Testis (tissue), 3 donors: ENCODE results near the gene BAMBI. TPM values are rescaled to one million over a fixed set of nuclear protein-coding genes. Genes with fewer than 3 reads are reported as not detected.
"Not testable (repeated sequence)": the region's sequence is repeated elsewhere in the genome, so short reads cannot be mapped to it uniquely, and the experiment has no call there.

Experiments used
- DNase-seq: peaks from one replicate; pipeline ENCODE4 v3.0.0-alpha.2; 2019
- H3K27ac ChIP-seq, 2 donors: fragments of 200-600 bp; sonication (generic); one replicate each; pipeline ENCODE4 v1.5.1; 2019
- H3K27me3 ChIP-seq: fragments of 200-600 bp; sonication (generic); one replicate; pipeline ENCODE4 v1.5.1; 2019
- H3K36me3 ChIP-seq: fragments of 200-600 bp; sonication (generic); one replicate; pipeline ENCODE4 v1.5.1; 2017; ENCODE audit warnings: low read depth; ENCODE audit errors: missing control alignments
- H3K4me1 ChIP-seq: fragments of 200-600 bp; sonication (generic); one replicate; pipeline ENCODE4 v1.5.1; 2019
- H3K4me3 ChIP-seq, 2 donors: fragments of 200-600 bp; sonication (generic); one replicate each; pipeline ENCODE4 v1.5.1; 2017 to 2019
- H3K9me3 ChIP-seq: fragments of 200-600 bp; sonication (generic); one replicate; pipeline ENCODE4 v1.5.1; 2017
- POLR2A ChIP-seq: fragments of 450-650 bp; IDR thresholded peaks from one replicate; pipeline ENCODE4 v1.6.1; 2017; ENCODE audit warnings: antibody characterized with exemption, mild to moderate bottlenecking, moderate library complexity
- WGBS, 2 donors: methylation state at CpG; one replicate each; pipeline ENCODE4 v1.1.5; 2018; 5-methylcytosine and 5-hydroxymethylcytosine counted together
- intact Hi-C: fragments of 100-400 bp; cut with DNase I; formaldehyde crosslinking; loops from one replicate; pipeline ENCODE4 v1.15.1; 2023; ENCODE audit warnings: low total_unique reads
- polyA plus RNA-seq: library from polyadenylated mRNA; stranded (reverse); fragments of 350-450 nt; fragmentation: Illumina TruSeq; extraction: RNeasy Lipid Tissue Mini Kit (QIAGEN cat#74804); gene quantifications from one replicate; pipeline ENCODE4 v1.2.3, GENCODE V29; 2014; ENCODE audit warnings: low read depth, low replicate concordance; ENCODE audit not compliant: insufficient read depth
- total RNA-seq, 2 donors: library from RNA; depleted of rRNA; stranded (reverse); fragments of >200 nt; gene quantifications; one replicate each; pipeline ENCODE4 v1.2.3, GENCODE V29; 2016
- TF ChIP-seq, protein P1 (sequence below), 3 experiments: fragments of 450-650 bp in 2 of 3; fragments of 200-600 bp in 1 of 3; sonication (generic) in 1 of 3; IDR thresholded peaks; one replicate each; pipeline ENCODE4 v1.5.1; 2016 to 2019; ENCODE audit warnings: antibody characterized with exemption in 3 of 3, mild to moderate bottlenecking in 2 of 3, moderate library complexity in 1 of 3

BAMBI gene
- total and polyA plus RNA-seq, 3 donors from 2014 or later, result 24.4 to 59.6 (median 49.7) TPM

DNA sequence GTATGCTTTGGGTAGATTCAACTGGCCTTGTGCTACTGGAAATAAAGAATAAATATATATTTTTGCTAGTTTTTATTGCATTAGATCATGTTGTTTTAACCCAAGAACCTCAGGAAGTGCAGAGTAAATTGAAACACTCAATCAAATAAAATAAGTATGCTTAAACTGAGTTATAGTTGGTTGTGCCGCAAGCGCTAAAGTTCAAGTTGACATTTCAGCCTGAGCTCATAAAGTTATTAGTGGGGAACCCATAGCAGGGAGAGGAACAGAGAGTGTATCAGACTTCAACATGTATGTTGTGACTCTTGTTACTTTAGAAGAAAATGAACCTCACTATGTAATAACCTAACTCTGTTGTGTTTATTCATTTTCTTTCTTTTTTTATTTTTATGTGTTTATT is 25.2 kb upstream of the BAMBI start:
- H3K4me3 ChIP-seq, result no peak overlapping the region
- intact Hi-C loops, result no loop called here
- no peak for DNase-seq

DNA sequence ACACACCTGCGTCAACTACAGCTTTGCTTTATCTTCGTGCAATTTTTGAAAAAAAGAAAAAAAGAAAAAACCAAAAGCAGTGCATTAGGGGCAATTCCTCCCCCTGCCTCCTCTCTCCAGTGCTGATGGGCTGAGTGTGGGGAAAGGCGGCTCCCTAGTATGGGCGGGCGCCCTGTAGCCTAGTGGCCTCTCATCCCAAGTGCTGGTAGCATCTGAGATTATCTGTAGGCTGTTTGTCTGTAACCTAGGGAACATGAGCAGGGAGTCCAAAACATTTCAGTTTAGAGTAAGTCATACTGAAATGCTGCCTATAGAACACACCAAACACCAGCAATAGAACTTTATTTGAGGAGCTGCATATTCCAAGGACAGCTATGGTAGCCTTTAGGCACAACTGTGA is 24.6 kb upstream of the BAMBI start:
- DNase-seq, result no peak
- Histone ChIP-seq H3K9me3 (no peaks in the 10 kb centered on the region), H3K4me3 (no peak overlapping the region), H3K27ac (no peak overlapping the region), H3K27me3 (no peaks in the 10 kb centered on the region), H3K4me1 (no peaks in the 10 kb centered on the region), H3K36me3 (no peaks in the 10 kb centered on the region)
- intact Hi-C loops, result no loop called here
- 91 to 97% methylated on average over 5 of the region's 5 CpGs for WGBS, 2 donors
- TF ChIP-seq, protein P1, sequence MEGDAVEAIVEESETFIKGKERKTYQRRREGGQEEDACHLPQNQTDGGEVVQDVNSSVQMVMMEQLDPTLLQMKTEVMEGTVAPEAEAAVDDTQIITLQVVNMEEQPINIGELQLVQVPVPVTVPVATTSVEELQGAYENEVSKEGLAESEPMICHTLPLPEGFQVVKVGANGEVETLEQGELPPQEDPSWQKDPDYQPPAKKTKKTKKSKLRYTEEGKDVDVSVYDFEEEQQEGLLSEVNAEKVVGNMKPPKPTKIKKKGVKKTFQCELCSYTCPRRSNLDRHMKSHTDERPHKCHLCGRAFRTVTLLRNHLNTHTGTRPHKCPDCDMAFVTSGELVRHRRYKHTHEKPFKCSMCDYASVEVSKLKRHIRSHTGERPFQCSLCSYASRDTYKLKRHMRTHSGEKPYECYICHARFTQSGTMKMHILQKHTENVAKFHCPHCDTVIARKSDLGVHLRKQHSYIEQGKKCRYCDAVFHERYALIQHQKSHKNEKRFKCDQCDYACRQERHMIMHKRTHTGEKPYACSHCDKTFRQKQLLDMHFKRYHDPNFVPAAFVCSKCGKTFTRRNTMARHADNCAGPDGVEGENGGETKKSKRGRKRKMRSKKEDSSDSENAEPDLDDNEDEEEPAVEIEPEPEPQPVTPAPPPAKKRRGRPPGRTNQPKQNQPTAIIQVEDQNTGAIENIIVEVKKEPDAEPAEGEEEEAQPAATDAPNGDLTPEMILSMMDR (IDR thresholded peaks at IDR 0.05), result no peak
- TF ChIP-seq POLR2A, result no peak

More for the DNA sequence above, 25.2 kb upstream of the BAMBI start:
- Histone ChIP-seq H3K27me3 (no peaks in the 10 kb centered on the region), H3K4me1 (no peaks in the 10 kb centered on the region), H3K27ac (no peak overlapping the region), H3K9me3 (no peaks in the 10 kb centered on the region), H3K36me3 (no peaks in the 10 kb centered on the region)
- TF ChIP-seq, protein P1 (IDR thresholded peaks at IDR 0.05), result no peak
- TF ChIP-seq POLR2A, result no peak
- 48 to 95% methylated on average over 2 of the region's 2 CpGs for WGBS, 2 donors

DNA sequence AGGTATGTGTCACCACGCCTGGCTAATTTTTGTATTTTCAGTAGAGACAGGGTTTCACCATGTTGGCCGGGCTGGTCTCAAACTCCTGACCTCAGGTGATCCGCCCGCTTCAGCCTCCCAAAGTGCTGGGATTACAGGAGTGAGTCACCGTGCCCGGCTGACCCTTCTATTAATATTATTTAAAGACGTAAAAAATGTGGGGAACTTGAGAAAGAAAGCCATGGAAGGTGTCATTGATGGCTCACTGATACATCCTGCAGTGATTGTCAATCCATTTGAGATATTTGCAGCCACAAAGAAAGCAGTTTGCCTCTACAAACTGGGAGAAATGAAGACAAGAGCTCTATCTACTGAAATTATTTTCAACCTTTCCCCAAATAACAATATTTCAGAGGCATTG is 18.5 kb upstream of the BAMBI start:
- intact Hi-C loops, H3K4me1 ChIP-seq: not testable (repeated sequence)
- WGBS, 2 donors, result 81 to 91% methylated on average over 7 of the region's 7 CpGs

DNA sequence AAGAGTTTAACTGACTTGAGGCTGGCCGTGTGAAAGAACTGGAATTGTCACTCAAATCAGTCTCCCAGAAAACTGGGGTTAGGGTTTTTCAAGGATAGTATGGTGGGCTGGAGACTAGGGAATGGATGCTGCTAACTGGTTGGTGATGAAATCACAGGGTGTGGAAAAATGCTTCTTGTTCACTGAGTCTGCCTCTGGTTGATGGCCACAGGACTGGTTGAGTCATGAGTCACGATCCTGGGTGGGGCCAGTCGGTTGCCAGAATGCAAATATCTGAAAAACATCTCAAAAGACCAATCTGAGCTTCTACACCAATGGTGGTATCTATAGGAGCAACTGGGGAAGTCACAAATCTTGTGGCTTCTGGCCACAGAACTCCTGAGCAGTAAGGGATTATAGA is 16.3 kb upstream of the BAMBI start:
- intact Hi-C loops, result loop anchor here (10.0 kb wide), 1 partner anchor 334 kb away; no protein-coding TSS in a partner anchor
- DNase-seq, result no peak

More for the DNA sequence above, 18.5 kb upstream of the BAMBI start:
- H3K27me3 ChIP-seq, H3K27ac ChIP-seq, H3K4me3 ChIP-seq, H3K36me3 ChIP-seq, H3K9me3 ChIP-seq, DNase-seq: not testable (repeated sequence)

DNA sequence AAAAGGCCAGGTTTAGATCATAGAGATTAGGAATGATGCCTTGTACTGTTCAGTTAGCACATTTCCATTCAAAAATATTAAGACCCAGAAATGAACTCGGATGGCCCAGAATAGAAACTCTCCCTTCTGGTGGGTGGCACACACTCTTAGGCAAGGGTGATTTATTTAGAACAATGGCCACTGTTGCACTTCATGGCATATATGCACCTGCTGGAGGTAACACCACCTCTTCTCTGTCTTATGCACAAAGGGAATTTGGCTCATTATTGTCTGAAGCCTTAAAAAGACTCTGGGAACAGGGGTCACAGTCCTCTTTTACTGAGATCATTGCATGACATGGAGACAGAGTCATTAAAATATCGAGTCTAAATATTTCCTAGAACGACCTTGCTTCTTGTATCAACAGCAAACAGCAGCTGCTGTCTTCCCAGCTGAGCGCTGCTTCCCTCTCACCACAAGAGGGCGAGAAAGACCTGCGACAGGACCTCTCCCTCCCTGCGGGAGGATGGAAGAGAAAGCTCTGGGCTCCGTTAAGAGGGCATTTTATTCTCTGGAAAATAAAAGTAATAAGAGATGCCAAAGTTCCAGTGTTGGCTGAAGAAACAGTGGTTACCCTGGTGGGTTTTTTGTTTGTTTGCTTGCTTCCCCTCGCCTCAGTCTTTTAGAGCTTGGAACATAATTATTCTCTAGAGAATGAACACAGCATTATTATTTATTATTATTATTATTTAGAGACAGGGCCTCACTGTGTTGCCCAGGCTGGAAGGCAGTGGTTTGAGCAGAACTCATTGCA is 13.5 kb upstream of the BAMBI start:
- Histone ChIP-seq H3K27me3 (no peaks in the 10 kb centered on the region), H3K36me3 (no peaks in the 10 kb centered on the region), H3K27ac (no peak overlapping the region), H3K4me3 (no peak overlapping the region), H3K4me1 (peaks cover 9% of the 10 kb centered on the region), H3K9me3 (no peaks in the 10 kb centered on the region)
- TF ChIP-seq POLR2A, result no peak
- TF ChIP-seq, protein P1 (IDR thresholded peaks at IDR 0.05), result peak; percentile 87 to 92 (median 90)
- peak; percentile 88 for DNase-seq
- 6 to 7% methylated on average over 9 of the region's 9 CpGs for WGBS, 2 donors
- intact Hi-C loops, result loop anchor here (10.0 kb wide), 1 partner anchor 331 kb away; no protein-coding TSS in a partner anchor

More for the DNA sequence above, 16.3 kb upstream of the BAMBI start:
- H3K27me3 ChIP-seq, result no peaks in the 10 kb centered on the region
- no peak overlapping the region for H3K4me3 ChIP-seq
- TF ChIP-seq POLR2A, result no peak
- TF ChIP-seq, protein P1 (IDR thresholded peaks at IDR 0.05), result no peak
- H3K36me3 ChIP-seq, result no peaks in the 10 kb centered on the region
- H3K9me3 ChIP-seq, result no peaks in the 10 kb centered on the region
- no peak overlapping the region for H3K27ac ChIP-seq
- 72 to 90% methylated on average over 2 to 3 of the region's 3 CpGs for WGBS, 2 donors
- H3K4me1 ChIP-seq, result peaks cover 4% of the 10 kb centered on the region
